ENCODE results near the gene CLSTN2. TPM values are rescaled to one million over a fixed set of nuclear protein-coding genes. Genes with fewer than 3 reads are reported as not detected.

Gene CLSTN2
- total and polyA plus RNA-seq, 4 donors, result 20.7 to 44.5 (median 22.7) TPM

- no peak for DNase-seq (ENCODE audit: low read depth in 4 of 6, low spot score in 6 of 6)
- WGBS (ENCODE audit: insufficient coverage), result 95% methylated on average over 7 of the region's 7 CpGs
- Histone ChIP-seq H3K4me3 (ENCODE audit: low read depth, low read length) (no peak overlapping the region), H3K27me3 (ENCODE audit: control insufficient read depth, insufficient read depth, low read length) (no peaks in the 10 kb centered on the region), H3K27ac (ENCODE audit: low read depth, low read length) (no peak overlapping the region), H3K36me3 (ENCODE audit: control insufficient read depth, insufficient read depth, low read length) (no peaks in the 10 kb centered on the region), H3K9me3 (ENCODE audit: control insufficient read depth, insufficient read depth, low read length) (no peaks in the 10 kb centered on the region), H3K4me1 (ENCODE audit: control insufficient read depth, insufficient read depth, low read length) (no peaks in the 10 kb centered on the region)
Measured at GRCh38 chr3:140164922-140165590, 230.1 kb downstream of the CLSTN2 start.

- peak in 1 of 6 donors; percentile 47 for DNase-seq (ENCODE audit: low read depth in 4 of 6, low spot score in 6 of 6)
- H3K27me3 ChIP-seq (ENCODE audit: control insufficient read depth, insufficient read depth, low read length), result no peaks in the 10 kb centered on the region
- H3K27ac ChIP-seq (ENCODE audit: low read depth, low read length), result no peak overlapping the region
- H3K4me1 ChIP-seq (ENCODE audit: control insufficient read depth, insufficient read depth, low read length), result no peaks in the 10 kb centered on the region
- H3K9me3 ChIP-seq (ENCODE audit: control insufficient read depth, insufficient read depth, low read length), result no peaks in the 10 kb centered on the region
- no peak overlapping the region for H3K4me3 ChIP-seq (ENCODE audit: low read depth, low read length)
- no peaks in the 10 kb centered on the region for H3K36me3 ChIP-seq (ENCODE audit: control insufficient read depth, insufficient read depth, low read length)
Measured at GRCh38 chr3:140165781-140166180, 230.8 kb downstream of the CLSTN2 start.

GRCh38 chr3:140166861-140167599, 232.0 kb downstream of the CLSTN2 start:
- Histone ChIP-seq H3K4me1 (ENCODE audit: control insufficient read depth, insufficient read depth, low read length) (no peaks in the 10 kb centered on the region), H3K27me3 (ENCODE audit: control insufficient read depth, insufficient read depth, low read length) (no peaks in the 10 kb centered on the region), H3K27ac (ENCODE audit: low read depth, low read length) (no peak overlapping the region), H3K9me3 (ENCODE audit: control insufficient read depth, insufficient read depth, low read length) (no peaks in the 10 kb centered on the region), H3K4me3 (ENCODE audit: low read depth, low read length) (no peak overlapping the region), H3K36me3 (ENCODE audit: control insufficient read depth, insufficient read depth, low read length) (no peaks in the 10 kb centered on the region)
- no peak for DNase-seq (ENCODE audit: low read depth in 4 of 6, low spot score in 6 of 6)
- WGBS (ENCODE audit: insufficient coverage), result 90% methylated on average over 1 of the region's 5 CpGs

- no peak overlapping the region for H3K27ac ChIP-seq (ENCODE audit: low read depth, low read length)
- H3K36me3 ChIP-seq (ENCODE audit: control insufficient read depth, insufficient read depth, low read length), result no peaks in the 10 kb centered on the region
- H3K4me1 ChIP-seq (ENCODE audit: control insufficient read depth, insufficient read depth, low read length), result no peaks in the 10 kb centered on the region
- no peaks in the 10 kb centered on the region for H3K27me3 ChIP-seq (ENCODE audit: control insufficient read depth, insufficient read depth, low read length)
- WGBS (ENCODE audit: insufficient coverage), result no CpG with 5 or more reads among the region's 5 CpGs
- no peak overlapping the region for H3K4me3 ChIP-seq (ENCODE audit: low read depth, low read length)
- H3K9me3 ChIP-seq (ENCODE audit: control insufficient read depth, insufficient read depth, low read length), result no peaks in the 10 kb centered on the region
- no peak for DNase-seq (ENCODE audit: low read depth in 4 of 6, low spot score in 6 of 6)
Measured at GRCh38 chr3:140167600-140168281, 232.8 kb downstream of the CLSTN2 start.

- Histone ChIP-seq H3K27ac (ENCODE audit: low read depth, low read length) (no peak overlapping the region), H3K4me3 (ENCODE audit: low read depth, low read length) (no peak overlapping the region), H3K27me3 (ENCODE audit: control insufficient read depth, insufficient read depth, low read length) (no peaks in the 10 kb centered on the region), H3K4me1 (ENCODE audit: control insufficient read depth, insufficient read depth, low read length) (no peaks in the 10 kb centered on the region), H3K36me3 (ENCODE audit: control insufficient read depth, insufficient read depth, low read length) (no peaks in the 10 kb centered on the region), H3K9me3 (ENCODE audit: control insufficient read depth, insufficient read depth, low read length) (no peaks in the 10 kb centered on the region)
- DNase-seq (ENCODE audit: low read depth in 4 of 6, low spot score in 6 of 6), result no peak
- WGBS (ENCODE audit: insufficient coverage), result 80% methylated on average over 1 of the region's 1 CpG
Measured at GRCh38 chr3:140170612-140171011, 235.6 kb downstream of the CLSTN2 start.

GRCh38 chr3:140176526-140176925, 241.5 kb downstream of the CLSTN2 start:
- WGBS (ENCODE audit: insufficient coverage), result 96% methylated on average over 4 of the region's 4 CpGs
- H3K27ac ChIP-seq (ENCODE audit: low read depth, low read length), result no peak overlapping the region

GRCh38 chr3:140177943-140178342, 243.0 kb downstream of the CLSTN2 start:
- no peak overlapping the region for H3K4me3 ChIP-seq (ENCODE audit: low read depth, low read length)
- no peaks in the 10 kb centered on the region for H3K9me3 ChIP-seq (ENCODE audit: control insufficient read depth, insufficient read depth, low read length)
- DNase-seq (ENCODE audit: low read depth in 4 of 6, low spot score in 6 of 6), result no peak
- no CpG with 5 or more reads among the region's 3 CpGs for WGBS (ENCODE audit: insufficient coverage)
- no peak overlapping the region for H3K27ac ChIP-seq (ENCODE audit: low read depth, low read length)
- H3K27me3 ChIP-seq (ENCODE audit: control insufficient read depth, insufficient read depth, low read length), result no peaks in the 10 kb centered on the region
- no peaks in the 10 kb centered on the region for H3K36me3 ChIP-seq (ENCODE audit: control insufficient read depth, insufficient read depth, low read length)
- H3K4me1 ChIP-seq (ENCODE audit: control insufficient read depth, insufficient read depth, low read length), result no peaks in the 10 kb centered on the region

More at GRCh38 chr3:140176526-140176925, 241.5 kb downstream of the CLSTN2 start:
- DNase-seq (ENCODE audit: low read depth in 4 of 6, low spot score in 6 of 6), result no peak
- Histone ChIP-seq H3K9me3 (ENCODE audit: control insufficient read depth, insufficient read depth, low read length) (no peaks in the 10 kb centered on the region), H3K4me1 (ENCODE audit: control insufficient read depth, insufficient read depth, low read length) (no peaks in the 10 kb centered on the region), H3K36me3 (ENCODE audit: control insufficient read depth, insufficient read depth, low read length) (no peaks in the 10 kb centered on the region), H3K4me3 (ENCODE audit: low read depth, low read length) (no peak overlapping the region), H3K27me3 (ENCODE audit: control insufficient read depth, insufficient read depth, low read length) (no peaks in the 10 kb centered on the region)

GRCh38 chr3:140178482-140178881, 243.5 kb downstream of the CLSTN2 start:
- Histone ChIP-seq H3K27ac (ENCODE audit: low read depth, low read length) (no peak overlapping the region), H3K4me3 (ENCODE audit: low read depth, low read length) (no peak overlapping the region), H3K4me1 (ENCODE audit: control insufficient read depth, insufficient read depth, low read length) (no peaks in the 10 kb centered on the region), H3K9me3 (ENCODE audit: control insufficient read depth, insufficient read depth, low read length) (no peaks in the 10 kb centered on the region), H3K27me3 (ENCODE audit: control insufficient read depth, insufficient read depth, low read length) (no peaks in the 10 kb centered on the region), H3K36me3 (ENCODE audit: control insufficient read depth, insufficient read depth, low read length) (no peaks in the 10 kb centered on the region)
- WGBS (ENCODE audit: insufficient coverage), result 88% methylated on average over 4 of the region's 5 CpGs
- DNase-seq (ENCODE audit: low read depth in 4 of 6, low spot score in 6 of 6), result no peak

GRCh38 chr3:140180603-140181002, 245.6 kb downstream of the CLSTN2 start:
- Histone ChIP-seq H3K27me3 (ENCODE audit: control insufficient read depth, insufficient read depth, low read length) (no peaks in the 10 kb centered on the region), H3K36me3 (ENCODE audit: control insufficient read depth, insufficient read depth, low read length) (no peaks in the 10 kb centered on the region), H3K4me3 (ENCODE audit: low read depth, low read length) (no peak overlapping the region), H3K4me1 (ENCODE audit: control insufficient read depth, insufficient read depth, low read length) (no peaks in the 10 kb centered on the region), H3K9me3 (ENCODE audit: control insufficient read depth, insufficient read depth, low read length) (no peaks in the 10 kb centered on the region), H3K27ac (ENCODE audit: low read depth, low read length) (no peak overlapping the region)
- WGBS (ENCODE audit: insufficient coverage), result 33% methylated on average over 1 of the region's 1 CpG
- DNase-seq (ENCODE audit: low read depth in 4 of 6, low spot score in 6 of 6), result no peak

All from spinal cord (tissue), 10 donors.